H9 (cell line): ENCODE results near the gene SLC25A17. TPM values are rescaled to one million over a fixed set of nuclear protein-coding genes. Genes with fewer than 3 reads are reported as not detected.
A peak's percentile ranks its signal among the peaks of the same experiment; 100 is the strongest.

Experiments
- DNase-seq: peaks from one replicate; pipeline ENCODE4 v3.0.0-alpha.2; 2017
- H2AFZ ChIP-seq: one replicate; pipeline ENCODE4 v1.6.1; 2013; ENCODE audit warnings: mild to moderate bottlenecking, low read length, control low read depth, moderate library complexity
- H2AK5ac ChIP-seq: 2 replicates; pipeline ENCODE4 v1.6.1; 2013; ENCODE audit warnings: low read length, control low read depth, mixed read lengths; ENCODE audit not compliant: insufficient read length
- H2BK120ac ChIP-seq: one replicate; pipeline ENCODE4 v1.6.1; 2013; ENCODE audit warnings: low read depth, mild to moderate bottlenecking, low read length, control low read depth, inconsistent platforms; ENCODE audit not compliant: poor library complexity, severe bottlenecking
- H2BK12ac ChIP-seq: 2 replicates; pipeline ENCODE4 v1.6.1; 2013; ENCODE audit warnings: low read length, control low read depth, mixed read lengths, low read depth; ENCODE audit not compliant: insufficient read length
- H2BK15ac ChIP-seq: 2 replicates; pipeline ENCODE4 v1.6.1; 2013; ENCODE audit warnings: low read depth, low read length, control low read depth
- H2BK20ac ChIP-seq: one replicate; pipeline ENCODE4 v1.6.1; 2013; ENCODE audit warnings: low read depth, mild to moderate bottlenecking, low read length, control low read depth, inconsistent platforms; ENCODE audit not compliant: poor library complexity, severe bottlenecking
- H2BK5ac ChIP-seq: 2 replicates; pipeline ENCODE4 v1.6.1; 2013; ENCODE audit warnings: low read length, control low read depth, mixed read lengths; ENCODE audit not compliant: insufficient read length
- H3K14ac ChIP-seq: 2 replicates; pipeline ENCODE4 v1.6.1; 2013; ENCODE audit warnings: low read length, control low read depth; ENCODE audit not compliant: insufficient read depth
- H3K18ac ChIP-seq: 2 replicates; pipeline ENCODE4 v1.6.1; 2013; ENCODE audit warnings: low read depth, mild to moderate bottlenecking, mixed read lengths, low read length, control low read depth; ENCODE audit not compliant: insufficient read length
- H3K23ac ChIP-seq: 2 replicates; pipeline ENCODE4 v1.6.1; 2013; ENCODE audit warnings: low read length, control low read depth, mixed read lengths, low read depth; ENCODE audit not compliant: insufficient read length
- H3K23me2 ChIP-seq: 2 replicates; pipeline ENCODE4 v1.6.1; 2013; ENCODE audit warnings: low read depth, mild to moderate bottlenecking, mixed read lengths, low read length, control low read depth; ENCODE audit not compliant: insufficient read length, poor library complexity, severe bottlenecking
- H3K27ac ChIP-seq: 2 replicates; pipeline ENCODE4 v1.5.1; 2013; ENCODE audit warnings: low read length, control low read depth, mixed read lengths, low read depth; ENCODE audit not compliant: insufficient read length
- H3K27me3 ChIP-seq: 2 replicates; pipeline ENCODE4 v1.6.1; 2013; ENCODE audit warnings: low read length, control low read depth, inconsistent platforms; ENCODE audit not compliant: insufficient read depth
- H3K4ac ChIP-seq: 2 replicates; pipeline ENCODE4 v1.6.1; 2013; ENCODE audit warnings: low read depth, mild to moderate bottlenecking, control low read depth, inconsistent platforms, low read length, moderate library complexity
- H3K4me1 ChIP-seq: 2 replicates; pipeline ENCODE4 v1.6.1; 2013; ENCODE audit warnings: low read length, control low read depth, inconsistent platforms; ENCODE audit not compliant: insufficient read depth
- H3K4me2 ChIP-seq: 2 replicates; pipeline ENCODE4 v1.6.1; 2013; ENCODE audit warnings: low read length, control low read depth, mixed read lengths; ENCODE audit not compliant: insufficient read length, insufficient read depth
- H3K56ac ChIP-seq: 2 replicates; pipeline ENCODE4 v1.6.1; 2013; ENCODE audit warnings: low read depth, mild to moderate bottlenecking, mixed read lengths, low read length, control low read depth; ENCODE audit not compliant: insufficient read length
- H3K79me1 ChIP-seq: 2 replicates; pipeline ENCODE4 v1.6.1; 2013; ENCODE audit warnings: low read depth, mild to moderate bottlenecking, moderate library complexity, low read length, control low read depth, inconsistent platforms; ENCODE audit not compliant: insufficient read depth, poor library complexity, severe bottlenecking
- H3K79me2 ChIP-seq: 2 replicates; pipeline ENCODE4 v1.6.1; 2013; ENCODE audit warnings: low read length, control low read depth, inconsistent platforms; ENCODE audit not compliant: insufficient read depth
- H3K9ac ChIP-seq: 2 replicates; pipeline ENCODE4 v1.6.1; 2013; ENCODE audit warnings: low read length, control low read depth, mixed read lengths; ENCODE audit not compliant: insufficient read length; ENCODE audit errors: extremely low read depth
- H3K9me3 ChIP-seq: one replicate; pipeline ENCODE4 v1.6.1; 2013; ENCODE audit warnings: low read depth, low read length, inconsistent platforms; ENCODE audit not compliant: control insufficient read depth
- H3T11ph ChIP-seq: one replicate; pipeline ENCODE4 v1.6.1; 2013; ENCODE audit warnings: mild to moderate bottlenecking, low read length, control low read depth, inconsistent platforms
- H4K20me1 ChIP-seq: one replicate; pipeline ENCODE4 v1.6.1; 2013; ENCODE audit not compliant: control insufficient read depth, insufficient read length, insufficient read depth
- H4K5ac ChIP-seq: 2 replicates; pipeline ENCODE4 v1.6.1; 2013; ENCODE audit warnings: low read depth, mild to moderate bottlenecking, mixed read lengths, low read length, control low read depth; ENCODE audit not compliant: insufficient read length
- H4K8ac ChIP-seq: replicated peaks from 2 replicates; pipeline ENCODE4 v1.6.1; 2013; ENCODE audit warnings: low read length, control low read depth, mixed read lengths, low read depth; ENCODE audit not compliant: insufficient read length
- H4K91ac ChIP-seq: 2 replicates; pipeline ENCODE4 v1.6.1; 2013; ENCODE audit warnings: low read depth, mild to moderate bottlenecking, moderate library complexity, mixed read lengths, low read length, control low read depth; ENCODE audit not compliant: insufficient read length
- H3K27ac Mint-ChIP-seq, 3 experiments: 2 replicates in 2 of 3; 3 replicates in 1 of 3; pipeline ENCODE4 v1.8.0; 2020 to 2021; ENCODE audit warnings: mixed read lengths in 3 of 3, mild to moderate bottlenecking in 1 of 3, moderate library complexity in 1 of 3
- H3K27me3 Mint-ChIP-seq: 2 replicates; pipeline ENCODE4 v1.8.0; 2021; ENCODE audit warnings: low read depth, mild to moderate bottlenecking, moderate library complexity, mixed read lengths
- H3K36me3 Mint-ChIP-seq, 3 experiments: 2 replicates in 2 of 3; 3 replicates in 1 of 3; pipeline ENCODE4 v1.8.0; 2020 to 2021; ENCODE audit warnings: low read depth in 3 of 3, mixed read lengths in 3 of 3; ENCODE audit not compliant: insufficient read depth in 1 of 3
- H3K4me1 Mint-ChIP-seq, 2 experiments: 2 replicates each; pipeline ENCODE4 v1.8.0; 2020; ENCODE audit warnings: mixed read lengths in 2 of 2
- H3K4me3 Mint-ChIP-seq, 2 experiments: 2 replicates in 1 of 2; 3 replicates in 1 of 2; pipeline ENCODE4 v1.8.0; 2020 to 2021; ENCODE audit warnings: mild to moderate bottlenecking in 2 of 2, mixed read lengths in 2 of 2, moderate library complexity in 1 of 2
- H3K9me3 Mint-ChIP-seq, 2 experiments: 2 replicates in 1 of 2; 3 replicates in 1 of 2; pipeline ENCODE4 v1.8.0; 2020; ENCODE audit warnings: mild to moderate bottlenecking in 2 of 2, mixed read lengths in 2 of 2, moderate library complexity in 1 of 2
- whole genome bisulfite sequencing: extraction: QIAGEN DNeasy Blood & Tissue Kit; methylation state at CpG from one replicate; pipeline ENCODE4 v1.1.7; 2013; ENCODE audit warnings: missing lambda C conversion rate, low lambda C conversion rate, mixed read lengths; ENCODE audit not compliant: insufficient read length; ENCODE audit errors: extremely low coverage; 5-methylcytosine and 5-hydroxymethylcytosine counted together
- total RNA-seq: library from RNA; stranded (reverse); gene quantifications from 2 replicates; pipeline ENCODE4 v1.2.1, GENCODE V29; 2021
- TF ChIP-seq, protein P1 (sequence below): fragments of 200-600 bp; sonication (generic); conservative IDR thresholded peaks from 3 replicates; pipeline ENCODE4 v1.8.0; 2021; ENCODE audit warnings: antibody characterized with exemption, mild to moderate bottlenecking

The SLC25A17 gene
- total RNA-seq, 1 experiment from 2014 or later: 26.5 TPM

DNA sequence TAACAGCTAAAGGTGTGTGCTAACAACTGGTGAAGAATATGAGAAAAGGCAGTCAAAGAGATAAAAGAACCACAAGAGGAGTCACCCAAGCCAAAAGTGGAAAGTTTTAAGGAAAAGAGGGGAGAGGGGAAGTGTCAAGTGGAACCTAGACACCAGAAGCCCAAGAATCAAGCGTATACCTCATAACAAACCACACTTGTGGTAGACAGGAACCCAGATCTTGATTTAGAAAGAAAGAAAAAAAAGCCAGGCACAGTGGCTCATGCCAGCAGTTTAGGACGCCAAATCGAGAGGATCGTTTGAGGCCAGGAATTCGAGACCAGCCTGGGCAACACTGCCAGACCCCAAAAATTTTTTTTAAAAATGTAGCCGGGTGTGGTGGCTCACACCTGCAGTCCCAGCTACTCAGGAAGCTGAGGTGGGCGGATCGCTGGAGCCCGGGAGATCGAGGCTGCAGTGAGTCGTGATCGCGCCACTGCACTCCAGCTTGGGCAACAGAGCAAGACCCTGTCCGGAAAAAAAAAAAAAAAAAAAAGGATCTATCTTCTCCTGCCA, 877 bp downstream of the SLC25A17 start:
- Mint-ChIP-seq H3K36me3 (peaks cover 0 to 12% (median 9%) of the 10 kb centered on the region in 3 experiments; a peak in 5 of 7 replicates), H3K4me1 (peaks cover 23% of the 10 kb centered on the region in 2 experiments), H3K4me3 (peak overlapping the region; percentile 96 to 97), H3K9me3 (no peaks in the 10 kb centered on the region), H3K27ac (peak overlapping the region; percentile 5 to 97 (median 73); a peak in 5 of 7 replicates), H3K27me3 (no peaks in the 10 kb centered on the region; the same call in 1 of the 2 replicates)
- H3K18ac ChIP-seq: no peak overlapping the region
- peaks cover 3% of the 10 kb centered on the region; the same call in 1 of the 2 replicates for H3K4me1 ChIP-seq
- H3K56ac ChIP-seq: no peak overlapping the region
- H4K20me1 ChIP-seq: no peaks in the 10 kb centered on the region
- no peaks in the 10 kb centered on the region for H3K9me3 ChIP-seq
- H3K4me2 ChIP-seq: peak overlapping the region; percentile 87
- no peak for DNase-seq
- TF ChIP-seq, protein P1, sequence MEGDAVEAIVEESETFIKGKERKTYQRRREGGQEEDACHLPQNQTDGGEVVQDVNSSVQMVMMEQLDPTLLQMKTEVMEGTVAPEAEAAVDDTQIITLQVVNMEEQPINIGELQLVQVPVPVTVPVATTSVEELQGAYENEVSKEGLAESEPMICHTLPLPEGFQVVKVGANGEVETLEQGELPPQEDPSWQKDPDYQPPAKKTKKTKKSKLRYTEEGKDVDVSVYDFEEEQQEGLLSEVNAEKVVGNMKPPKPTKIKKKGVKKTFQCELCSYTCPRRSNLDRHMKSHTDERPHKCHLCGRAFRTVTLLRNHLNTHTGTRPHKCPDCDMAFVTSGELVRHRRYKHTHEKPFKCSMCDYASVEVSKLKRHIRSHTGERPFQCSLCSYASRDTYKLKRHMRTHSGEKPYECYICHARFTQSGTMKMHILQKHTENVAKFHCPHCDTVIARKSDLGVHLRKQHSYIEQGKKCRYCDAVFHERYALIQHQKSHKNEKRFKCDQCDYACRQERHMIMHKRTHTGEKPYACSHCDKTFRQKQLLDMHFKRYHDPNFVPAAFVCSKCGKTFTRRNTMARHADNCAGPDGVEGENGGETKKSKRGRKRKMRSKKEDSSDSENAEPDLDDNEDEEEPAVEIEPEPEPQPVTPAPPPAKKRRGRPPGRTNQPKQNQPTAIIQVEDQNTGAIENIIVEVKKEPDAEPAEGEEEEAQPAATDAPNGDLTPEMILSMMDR: no peak
- H3K14ac ChIP-seq: no peak overlapping the region
- peak overlapping the region; percentile 51 for H3K9ac ChIP-seq
- H3T11ph ChIP-seq: no peak overlapping the region
- peaks cover 9% of the 10 kb centered on the region for H3K79me1 ChIP-seq
- no peak overlapping the region for H3K23ac ChIP-seq
- H2AFZ ChIP-seq: no peak overlapping the region
- no peak overlapping the region for H3K4ac ChIP-seq
- no peak overlapping the region for H2BK5ac ChIP-seq
- no peak overlapping the region for H2BK20ac ChIP-seq
- H3K27me3 ChIP-seq: no peaks in the 10 kb centered on the region
- peaks cover 10% of the 10 kb centered on the region for H3K23me2 ChIP-seq
- H2BK15ac ChIP-seq: no peak overlapping the region
- H4K5ac ChIP-seq: no peak overlapping the region
- H3K79me2 ChIP-seq: peaks cover 13% of the 10 kb centered on the region; the same call in 1 of the 2 replicates
- no peak overlapping the region for H2AK5ac ChIP-seq
- H4K8ac ChIP-seq: no peak overlapping the region
- H3K27ac ChIP-seq: no peak overlapping the region
- no peak overlapping the region for H4K91ac ChIP-seq
- H2BK120ac ChIP-seq: no peak overlapping the region
- WGBS: no CpG with 5 or more reads among the region's 14 CpGs
- H2BK12ac ChIP-seq: no peak overlapping the region
